ENCODE results near the gene EHBP1L1.
A peak's percentile ranks its signal among the peaks of the same experiment; 100 is the strongest.

EHBP1L1 gene

GRCh38 chr11:65575568-65576231 lies at the start of gene EHBP1L1:
TSS of gene EHBP1L1 (plus strand) at chr11:65576053. CDS start at chr11:65576303, 250 bp downstream.
- DNase-seq (ENCODE audit: low read depth, low spot score) = no peak

- no peak for DNase-seq (ENCODE audit: low read depth, low spot score)
Observed at GRCh38 chr11:65526744-65527143, 49.1 kb upstream of the EHBP1L1 start.

- no peak for DNase-seq (ENCODE audit: low read depth, low spot score)
Observed at GRCh38 chr11:65528819-65529350, 47.0 kb upstream of the EHBP1L1 start.

- DNase-seq (ENCODE audit: low read depth, low spot score) = no peak
Observed at GRCh38 chr11:65529475-65530156, 46.2 kb upstream of the EHBP1L1 start.

- peak; percentile 38 for DNase-seq (ENCODE audit: low read depth, low spot score)
Observed at GRCh38 chr11:65530157-65530496, 45.7 kb upstream of the EHBP1L1 start.

GRCh38 chr11:65532388-65533064 lies 43.3 kb upstream of the EHBP1L1 start:
- no peak for DNase-seq (ENCODE audit: low read depth, low spot score)

- no peak for DNase-seq (ENCODE audit: low read depth, low spot score)
Observed at GRCh38 chr11:65535102-65535501, 40.8 kb upstream of the EHBP1L1 start.

GRCh38 chr11:65536412-65537295 lies 39.2 kb upstream of the EHBP1L1 start:
- DNase-seq (ENCODE audit: low read depth, low spot score) = no peak

- DNase-seq (ENCODE audit: low read depth, low spot score) = no peak
Observed at GRCh38 chr11:65537296-65537597, 38.6 kb upstream of the EHBP1L1 start.

- no peak for DNase-seq (ENCODE audit: low read depth, low spot score)
Observed at GRCh38 chr11:65537620-65538231, 38.1 kb upstream of the EHBP1L1 start.

GRCh38 chr11:65538232-65538914 lies 37.5 kb upstream of the EHBP1L1 start:
- DNase-seq (ENCODE audit: low read depth, low spot score) = no peak

GRCh38 chr11:65538915-65539743 lies 36.7 kb upstream of the EHBP1L1 start:
- peak; percentile 60 for DNase-seq (ENCODE audit: low read depth, low spot score)

GRCh38 chr11:65539744-65540289 lies 36.0 kb upstream of the EHBP1L1 start:
- DNase-seq (ENCODE audit: low read depth, low spot score) = peak; percentile 66

- DNase-seq (ENCODE audit: low read depth, low spot score) = peak; percentile 94
Observed at GRCh38 chr11:65540290-65541092, 35.4 kb upstream of the EHBP1L1 start.

- DNase-seq (ENCODE audit: low read depth, low spot score) = no peak
Observed at GRCh38 chr11:65541093-65541982, 34.5 kb upstream of the EHBP1L1 start.

- DNase-seq (ENCODE audit: low read depth, low spot score) = no peak
Observed at GRCh38 chr11:65542738-65543390, 33.0 kb upstream of the EHBP1L1 start.

GRCh38 chr11:65545853-65546216 lies 30.0 kb upstream of the EHBP1L1 start:
- no peak for DNase-seq (ENCODE audit: low read depth, low spot score)

All from ELF-1 (cell line).